Limb (tissue), 2 donors: ENCODE measurements around the gene RAB11FIP4.
"Not testable (repeated sequence)": the region's sequence is repeated elsewhere in the genome, so short reads cannot be mapped to it uniquely, and the experiment has no call there.

Experiments used
- DNase-seq, 2 donors: peaks; one replicate each; pipeline ENCODE4 v3.0.0-alpha.2; 2016; ENCODE audit errors: extremely low spot score in 2 of 2

Gene RAB11FIP4

GRCh38 chr17:31431852-31432658 lies 40.6 kb downstream of the RAB11FIP4 start:
- DNase-seq, result no peak

- DNase-seq, result no peak
Observed at GRCh38 chr17:31433091-31433790, 41.8 kb downstream of the RAB11FIP4 start.

GRCh38 chr17:31433811-31434726 lies 42.6 kb downstream of the RAB11FIP4 start:
- no peak for DNase-seq

DNA sequence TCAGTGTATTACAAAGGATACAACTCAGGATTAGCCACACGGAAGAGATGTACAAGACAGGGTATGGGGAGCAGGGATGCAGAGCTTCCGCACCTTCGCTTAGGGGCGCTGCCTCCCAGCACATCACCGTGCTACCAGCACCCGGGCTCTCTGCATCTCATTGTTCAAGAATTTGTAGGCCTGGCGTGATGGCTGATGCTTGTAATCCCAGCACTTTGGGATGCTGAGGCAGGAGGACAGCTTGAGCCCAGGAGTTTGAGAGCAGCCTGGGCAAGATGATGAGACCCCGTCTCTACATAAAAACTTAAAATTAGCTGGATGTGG lies 43.2 kb downstream of the RAB11FIP4 start:
- no peak for DNase-seq

DNA sequence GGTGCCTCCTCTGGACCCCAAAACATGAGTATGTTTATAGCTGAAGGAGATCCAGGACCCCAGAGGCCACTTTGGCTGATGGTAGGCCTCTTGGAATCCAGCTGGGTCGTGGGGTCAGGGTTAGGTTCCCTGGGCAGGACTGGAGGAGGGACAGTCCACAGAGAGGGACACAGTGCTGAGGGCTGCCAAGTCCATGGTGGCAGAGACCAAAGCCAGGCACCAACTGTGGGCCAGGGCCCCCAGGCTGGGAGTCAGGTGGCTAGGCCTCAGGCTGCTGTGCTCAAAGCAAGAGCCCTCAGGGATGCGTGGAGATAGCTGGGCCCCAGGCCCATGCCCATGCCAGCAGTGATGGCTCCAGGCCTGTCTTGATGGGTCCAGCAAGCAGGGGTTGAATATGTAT lies 44.1 kb downstream of the RAB11FIP4 start:
- no peak for DNase-seq

DNA sequence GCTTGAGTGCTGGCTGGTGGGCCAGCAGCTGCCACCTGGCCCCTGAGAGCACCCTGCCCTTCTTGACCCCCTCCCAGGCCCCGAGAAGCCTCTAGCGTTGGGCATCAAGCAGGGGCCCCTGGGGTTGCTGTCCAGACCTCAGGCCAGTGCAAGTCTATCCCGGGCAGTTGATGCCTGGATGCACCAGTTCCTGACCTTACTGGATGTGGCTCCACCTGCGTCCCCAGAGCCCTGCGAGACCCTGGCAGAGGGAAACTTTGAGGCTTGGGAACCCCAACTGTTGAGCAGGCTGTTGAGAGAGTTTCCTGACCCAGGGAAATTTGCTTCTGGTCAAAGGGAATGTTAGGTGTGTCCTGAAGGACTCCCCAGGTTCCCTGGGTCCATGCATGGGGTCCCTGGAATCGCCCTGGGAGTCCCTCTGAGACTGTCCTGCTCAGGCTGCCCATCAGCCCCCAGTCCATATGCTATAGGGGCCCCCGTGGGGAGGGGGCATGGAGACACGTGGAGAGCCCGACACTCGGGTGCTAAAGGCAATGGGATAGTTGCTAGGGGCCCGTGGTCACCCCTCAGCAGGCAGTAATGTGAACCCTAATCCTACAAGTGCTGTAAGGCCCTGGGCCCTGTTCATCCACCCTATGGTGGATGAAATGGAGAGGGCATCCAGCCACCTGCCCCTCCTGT lies 46.4 kb downstream of the RAB11FIP4 start:
- no peak for DNase-seq

DNA sequence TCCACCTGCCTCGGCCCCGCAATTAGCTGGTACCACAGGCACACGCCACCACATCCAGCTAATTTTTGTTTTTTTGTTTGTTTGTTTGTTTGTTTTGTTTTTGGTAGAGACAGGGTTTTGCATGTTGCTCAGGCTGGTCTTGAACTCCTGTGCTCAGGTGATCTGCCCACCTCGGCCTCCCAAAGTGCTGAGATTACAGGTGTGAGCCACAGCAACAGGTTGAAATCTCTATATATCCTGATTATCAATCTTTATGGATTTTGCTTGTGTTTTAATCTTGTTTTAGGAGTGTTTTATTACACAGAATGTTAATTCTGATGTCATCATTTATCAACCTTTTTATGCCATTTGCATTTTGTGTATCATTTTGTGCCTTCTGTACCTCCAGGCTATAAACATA lies 48.2 kb downstream of the RAB11FIP4 start:
- DNase-seq, result no peak

- DNase-seq, result no peak
Observed at GRCh38 chr17:31442276-31442675, 50.8 kb downstream of the RAB11FIP4 start.

- not testable (repeated sequence) for DNase-seq
Observed at GRCh38 chr17:31442856-31443255, 51.4 kb downstream of the RAB11FIP4 start.

DNA sequence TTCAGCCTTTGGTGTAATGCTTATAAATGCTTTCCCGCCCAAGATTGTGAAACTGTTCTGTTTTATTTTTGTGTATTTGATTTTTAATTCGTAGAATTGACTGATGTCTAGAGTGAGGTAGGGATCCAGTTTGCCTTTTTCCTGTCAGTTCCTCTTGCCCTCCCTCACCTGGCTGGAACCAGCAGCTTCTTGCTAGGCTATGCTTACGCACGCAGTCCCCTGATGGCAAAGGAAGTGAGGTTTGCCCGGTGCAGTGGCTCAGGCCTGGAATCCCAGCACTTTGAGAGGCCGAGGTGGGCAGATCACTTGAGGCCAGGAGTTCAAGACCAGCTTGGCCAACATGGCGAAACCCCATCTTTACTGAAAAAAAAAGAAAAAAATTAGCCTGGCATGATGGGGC lies 51.9 kb downstream of the RAB11FIP4 start:
- no peak for DNase-seq

GRCh38 chr17:31444026-31444425 lies 52.6 kb downstream of the RAB11FIP4 start:
- DNase-seq, result no peak

GRCh38 chr17:31446195-31446967 lies 54.9 kb downstream of the RAB11FIP4 start:
- no peak for DNase-seq

- DNase-seq, result no peak
Observed at GRCh38 chr17:31448467-31449077, 57.1 kb downstream of the RAB11FIP4 start.

DNA sequence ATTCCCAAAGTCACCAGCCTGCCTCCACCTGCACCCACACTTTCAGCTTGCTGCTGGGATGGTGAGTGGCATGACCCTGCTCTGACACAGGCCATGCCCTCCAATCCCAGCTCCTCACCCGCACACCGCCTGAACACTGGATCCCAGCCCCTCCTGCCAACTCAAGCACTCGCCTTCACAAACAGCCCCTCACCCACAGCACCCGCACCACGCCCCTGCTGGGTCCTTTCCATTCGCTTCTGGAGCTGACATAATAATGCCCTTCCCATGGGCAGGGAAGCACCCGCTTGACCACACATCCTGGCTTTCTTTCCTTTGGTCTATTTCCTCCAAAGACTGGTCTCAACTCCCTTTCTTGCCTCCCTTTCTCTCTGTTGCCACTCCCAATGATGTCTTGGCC lies 57.6 kb downstream of the RAB11FIP4 start:
- DNase-seq, result no peak

GRCh38 chr17:31449746-31450145 lies 58.3 kb downstream of the RAB11FIP4 start:
- no peak for DNase-seq

- DNase-seq, result no peak
Observed at GRCh38 chr17:31452101-31452500, 60.6 kb downstream of the RAB11FIP4 start.

GRCh38 chr17:31452561-31453110 lies 61.2 kb downstream of the RAB11FIP4 start:
- no peak for DNase-seq

GRCh38 chr17:31453896-31454295 lies 62.4 kb downstream of the RAB11FIP4 start:
- no peak for DNase-seq

- DNase-seq, result no peak
Observed at GRCh38 chr17:31456814-31457213, 65.3 kb downstream of the RAB11FIP4 start.
